BLaER1 (cell line): Measurements from ENCODE around the gene GSTO1.
A peak's percentile ranks its signal among the peaks of the same experiment; 100 is the strongest.

Experiments
- H3K27ac ChIP-seq: shearing (Covaris generic); formaldehyde crosslinking; 2 replicates; pipeline ENCODE4 v1.8.1; 2022
- H3K27me3 ChIP-seq: shearing (Covaris generic); formaldehyde crosslinking; 2 replicates; pipeline ENCODE4 v1.8.1; 2022
- H3K36me3 ChIP-seq: shearing (Covaris generic); formaldehyde crosslinking; 2 replicates; pipeline ENCODE4 v1.8.1; 2022
- H3K4me1 ChIP-seq: shearing (Covaris generic); formaldehyde crosslinking; 2 replicates; pipeline ENCODE4 v1.8.1; 2022
- H3K4me2 ChIP-seq: shearing (Covaris generic); formaldehyde crosslinking; 2 replicates; pipeline ENCODE4 v1.8.1; 2022
- H3K4me3 ChIP-seq: shearing (Covaris generic); formaldehyde crosslinking; 2 replicates; pipeline ENCODE4 v1.8.1; 2022
- H3K9ac ChIP-seq: shearing (Covaris generic); formaldehyde crosslinking; 2 replicates; pipeline ENCODE4 v1.8.1; 2022
- H3K9me3 ChIP-seq: shearing (Covaris generic); formaldehyde crosslinking; 2 replicates; pipeline ENCODE4 v1.8.1; 2022
- H4K20me1 ChIP-seq: shearing (Covaris generic); formaldehyde crosslinking; 2 replicates; pipeline ENCODE4 v1.8.1; 2022
- Cebpa-rat ChIP-seq: shearing (Covaris generic); IDR thresholded peaks from 2 replicates; pipeline ENCODE4 v1.8.1; 2022

GSTO1 gene

GRCh38 chr10:104259999-104260774 is 5.5 kb downstream of the GSTO1 start:
- H3K9ac ChIP-seq, result no peak overlapping the region
- H3K36me3 ChIP-seq, result peaks cover 78% of the 10 kb centered on the region
- H3K9me3 ChIP-seq, result no peaks in the 10 kb centered on the region
- peaks cover 66% of the 10 kb centered on the region for H4K20me1 ChIP-seq
- no peak for TF ChIP-seq Cebpa-rat
- peaks cover 21% of the 10 kb centered on the region for H3K4me1 ChIP-seq
- no peaks in the 10 kb centered on the region for H3K27me3 ChIP-seq
- H3K4me3 ChIP-seq, result no peak overlapping the region
- H3K4me2 ChIP-seq, result no peak overlapping the region
- H3K27ac ChIP-seq, result no peak overlapping the region

DNA sequence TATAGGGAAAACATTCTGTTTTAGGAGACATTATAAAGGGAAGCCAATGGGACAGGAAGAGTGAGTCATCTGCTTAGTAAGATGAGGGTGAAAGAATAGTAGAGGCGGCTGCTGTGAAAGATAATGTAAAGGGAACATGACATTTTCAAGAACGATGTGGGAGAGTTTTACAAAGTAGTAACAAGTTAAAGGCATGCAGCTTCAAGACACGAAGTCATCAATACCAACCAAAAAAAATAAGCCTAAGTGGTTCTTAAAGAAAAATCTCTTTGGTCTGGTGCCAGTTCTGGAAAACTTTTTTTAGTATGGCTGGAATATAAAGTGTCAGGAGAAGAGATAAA is 6.1 kb downstream of the GSTO1 start:
- Histone ChIP-seq H3K27ac (no peak overlapping the region), H3K27me3 (no peaks in the 10 kb centered on the region), H3K9me3 (no peaks in the 10 kb centered on the region), H3K4me3 (no peak overlapping the region), H3K36me3 (peaks cover 83% of the 10 kb centered on the region), H4K20me1 (peaks cover 70% of the 10 kb centered on the region), H3K4me1 (peaks cover 19% of the 10 kb centered on the region), H3K4me2 (no peak overlapping the region), H3K9ac (no peak overlapping the region)
- no peak for TF ChIP-seq Cebpa-rat

DNA sequence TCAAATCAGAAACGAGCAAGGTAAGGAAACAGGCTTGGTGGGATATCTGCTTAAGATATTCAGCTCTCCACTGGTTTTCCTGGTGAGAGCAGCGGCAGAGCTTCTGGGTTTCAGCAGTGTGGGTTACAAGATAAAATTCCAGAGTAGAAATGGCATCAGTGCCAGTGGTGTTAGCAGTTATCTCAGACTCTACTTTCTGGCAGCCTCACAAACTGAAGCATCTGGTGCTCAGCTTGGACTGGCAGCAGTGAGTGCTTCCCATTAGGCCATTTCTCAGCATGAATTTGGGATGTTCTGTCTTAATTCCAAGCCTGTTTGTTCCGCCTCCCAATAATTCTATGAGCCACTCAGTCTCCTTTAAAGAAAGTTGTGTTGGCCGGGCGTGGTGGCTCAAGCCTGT is 7.4 kb downstream of the GSTO1 start:
- H3K27ac ChIP-seq, result no peak overlapping the region
- no peak overlapping the region for H3K4me2 ChIP-seq
- H3K4me3 ChIP-seq, result no peak overlapping the region
- peaks cover 94% of the 10 kb centered on the region for H3K36me3 ChIP-seq
- peaks cover 6% of the 10 kb centered on the region for H3K4me1 ChIP-seq
- no peak overlapping the region for H3K9ac ChIP-seq
- peaks cover 57% of the 10 kb centered on the region for H4K20me1 ChIP-seq
- H3K9me3 ChIP-seq, result no peaks in the 10 kb centered on the region
- H3K27me3 ChIP-seq, result no peaks in the 10 kb centered on the region
- TF ChIP-seq Cebpa-rat, result no peak

- no peaks in the 10 kb centered on the region for H3K27me3 ChIP-seq
- H3K27ac ChIP-seq, result no peak overlapping the region
- peaks cover 19% of the 10 kb centered on the region for H3K4me1 ChIP-seq
- no peak overlapping the region for H3K9ac ChIP-seq
- H3K4me2 ChIP-seq, result no peak overlapping the region
- H3K36me3 ChIP-seq, result peaks cover 84% of the 10 kb centered on the region
- H4K20me1 ChIP-seq, result peaks cover 47% of the 10 kb centered on the region
- H3K9me3 ChIP-seq, result no peaks in the 10 kb centered on the region
- no peak overlapping the region for H3K4me3 ChIP-seq
- no peak for TF ChIP-seq Cebpa-rat
Observed at GRCh38 chr10:104264783-104265182, 10.1 kb downstream of the GSTO1 start.

DNA sequence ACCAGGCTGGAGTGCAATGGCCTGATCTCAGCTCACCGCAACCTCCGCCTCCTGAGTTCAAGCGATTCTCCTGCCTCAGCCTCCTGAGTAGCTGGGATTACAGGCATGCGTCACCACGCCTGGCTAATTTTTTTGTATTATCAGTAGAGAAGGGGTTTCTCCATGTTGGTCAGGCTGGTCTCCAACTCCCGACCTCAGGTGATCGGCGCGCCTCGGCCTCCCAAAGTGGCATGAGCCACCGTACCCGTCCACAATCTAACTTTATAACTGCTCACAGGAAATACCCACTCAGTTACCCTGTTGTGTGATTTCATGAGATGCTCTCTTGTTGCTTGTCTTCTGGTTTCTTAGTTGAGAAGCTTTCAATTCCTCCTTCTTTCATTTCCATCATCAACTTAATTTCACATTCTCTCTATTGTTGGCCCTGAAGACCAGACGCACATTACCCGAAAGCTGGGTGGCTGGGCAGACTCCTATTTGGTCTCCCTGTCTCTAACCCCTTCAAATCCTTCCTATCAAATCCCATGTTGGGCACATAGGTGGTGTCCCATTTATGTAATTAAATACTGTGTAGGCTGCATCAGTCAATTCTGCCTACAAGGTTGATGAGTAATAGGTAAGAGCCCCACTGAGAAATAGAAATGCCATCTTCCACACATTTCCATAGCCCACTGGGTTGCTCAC is 13.2 kb downstream of the GSTO1 start:
- H3K9ac ChIP-seq, result peak overlapping the region; percentile 85
- no peaks in the 10 kb centered on the region for H3K27me3 ChIP-seq
- H3K36me3 ChIP-seq, result peaks cover 53% of the 10 kb centered on the region
- peaks cover 20% of the 10 kb centered on the region for H3K4me1 ChIP-seq
- peak overlapping the region; percentile 83 for H3K4me3 ChIP-seq
- H3K27ac ChIP-seq, result peak overlapping the region; percentile 85
- peaks cover 24% of the 10 kb centered on the region for H4K20me1 ChIP-seq
- TF ChIP-seq Cebpa-rat, result no peak
- no peaks in the 10 kb centered on the region for H3K9me3 ChIP-seq
- H3K4me2 ChIP-seq, result peak overlapping the region; percentile 86

DNA sequence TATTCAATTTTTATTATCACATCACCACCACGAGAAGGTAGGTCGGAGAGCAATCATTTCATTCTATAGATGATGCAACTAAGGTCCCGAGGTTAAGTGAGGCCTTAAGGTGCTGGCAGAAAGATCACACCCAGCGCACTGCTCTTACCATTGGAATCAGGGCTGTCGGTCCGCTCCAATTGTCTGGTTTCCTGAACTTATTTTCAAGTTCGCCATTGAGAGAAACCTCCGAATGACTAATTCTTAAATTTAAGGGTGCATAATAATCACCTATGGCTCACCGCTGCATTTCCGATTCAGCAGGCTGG is 13.7 kb downstream of the GSTO1 start:
- peak overlapping the region; percentile 83 for H3K4me3 ChIP-seq
- TF ChIP-seq Cebpa-rat, result no peak
- peaks cover 20% of the 10 kb centered on the region for H3K4me1 ChIP-seq
- H3K36me3 ChIP-seq, result peaks cover 48% of the 10 kb centered on the region
- peak overlapping the region; percentile 85 for H3K27ac ChIP-seq
- peak overlapping the region; percentile 86 for H3K4me2 ChIP-seq
- no peaks in the 10 kb centered on the region for H3K9me3 ChIP-seq
- H4K20me1 ChIP-seq, result peaks cover 20% of the 10 kb centered on the region
- peak overlapping the region; percentile 85 for H3K9ac ChIP-seq
- H3K27me3 ChIP-seq, result no peaks in the 10 kb centered on the region

GRCh38 chr10:104268713-104269645 is 14.3 kb downstream of the GSTO1 start, which contains the start of gene GSTO2:
GSTO2 (plus strand) TSS chr10:104269184; CDS start chr10:104274916, 5,732 bp downstream.
- Histone ChIP-seq H3K4me3 (peak within 1 kb of the TSS; percentile 83), H3K27me3 (peaks cover 4% of the 10 kb centered on the region; the same call in 1 of the 2 replicates), H3K4me1 (peaks cover 20% of the 10 kb centered on the region), H4K20me1 (peaks cover 18% of the 10 kb centered on the region), H3K27ac (peak within 1 kb of the TSS; percentile 85), H3K36me3 (peaks cover 44% of the 10 kb centered on the region), H3K9ac (peak within 1 kb of the TSS; percentile 85), H3K9me3 (no peaks in the 10 kb centered on the region), H3K4me2 (peak within 1 kb of the TSS; percentile 86)
- TF ChIP-seq Cebpa-rat, result no peak

GRCh38 chr10:104273286-104273685 is 18.6 kb downstream of the GSTO1 start:
- Histone ChIP-seq H4K20me1 (no peaks in the 10 kb centered on the region), H3K4me2 (no peak overlapping the region), H3K36me3 (peaks cover 2% of the 10 kb centered on the region; the same call in 1 of the 2 replicates), H3K4me1 (peaks cover 8% of the 10 kb centered on the region), H3K9me3 (no peaks in the 10 kb centered on the region), H3K27ac (no peak overlapping the region), H3K27me3 (peaks cover 24% of the 10 kb centered on the region), H3K9ac (no peak overlapping the region), H3K4me3 (no peak overlapping the region)
- no peak for TF ChIP-seq Cebpa-rat

DNA sequence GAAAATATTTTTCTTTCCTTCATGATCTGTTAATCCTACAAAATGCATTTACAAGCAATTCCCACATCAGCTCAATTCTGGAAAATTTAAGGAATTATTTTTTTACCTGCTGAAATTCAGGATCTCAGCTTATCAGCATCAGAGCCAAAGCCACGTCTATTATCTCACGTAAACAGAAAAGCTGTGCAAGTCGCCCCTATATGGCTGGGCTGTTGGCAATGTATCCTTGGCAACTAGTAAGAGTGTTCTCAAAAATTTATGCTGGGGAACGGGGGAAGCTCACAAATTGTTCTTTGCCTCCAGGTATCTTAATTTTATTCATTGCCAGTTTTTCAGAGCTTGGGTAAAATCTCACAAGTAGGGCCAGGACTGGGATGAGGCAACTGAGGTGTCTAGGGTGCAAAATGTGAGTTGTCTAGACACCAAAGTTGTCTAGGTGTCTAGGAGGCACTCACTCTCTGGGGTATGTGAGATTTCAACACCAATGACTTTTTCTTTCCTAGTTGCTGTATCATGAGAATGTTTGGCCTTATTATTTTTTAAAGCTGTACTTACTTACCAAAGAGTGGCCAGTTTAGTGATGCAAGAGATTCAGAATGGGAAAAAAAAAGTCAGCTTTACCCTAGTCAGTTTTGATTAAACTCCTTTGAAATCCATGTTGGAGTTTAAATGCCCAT is 19.3 kb downstream of the GSTO1 start:
- H3K36me3 ChIP-seq, result no peaks in the 10 kb centered on the region
- peaks cover 24% of the 10 kb centered on the region for H3K27me3 ChIP-seq
- no peaks in the 10 kb centered on the region for H4K20me1 ChIP-seq
- TF ChIP-seq Cebpa-rat, result no peak
- no peak overlapping the region for H3K27ac ChIP-seq
- peaks cover 6% of the 10 kb centered on the region; the same call in 1 of the 2 replicates for H3K4me1 ChIP-seq
- H3K9me3 ChIP-seq, result no peaks in the 10 kb centered on the region
- no peak overlapping the region for H3K4me3 ChIP-seq
- H3K4me2 ChIP-seq, result peak overlapping the region; percentile 47
- no peak overlapping the region for H3K9ac ChIP-seq
